GM12878 (cell line): ENCODE measurements around the gene MYO1E. TPM values are rescaled to one million over a fixed set of nuclear protein-coding genes. Genes with fewer than 3 reads are reported as not detected.

Experiments used
- ASH2L ChIP-seq: fragments of 300-600, 200-600 bp; sonication (generic); IDR thresholded peaks from 2 replicates; pipeline ENCODE4 v1.6.1; 2017; ENCODE audit warnings: low read depth, mild to moderate bottlenecking, borderline replicate concordance
- ATF7 ChIP-seq: fragments of 450-650 bp; IDR thresholded peaks from 2 replicates; pipeline ENCODE4 v1.6.1; 2016; ENCODE audit warnings: low read depth, mild to moderate bottlenecking
- CHD1 ChIP-seq: IDR thresholded peaks from 2 replicates; pipeline ENCODE4 v1.6.1; 2012; ENCODE audit warnings: low read depth, low read length, improper control_type of control experiment
- EZH2 ChIP-seq: IDR thresholded peaks from 2 replicates; pipeline ENCODE4 v1.6.1; 2012; ENCODE audit warnings: low read depth, mild to moderate bottlenecking, control low read depth, inconsistent platforms, low read length, borderline replicate concordance; ENCODE audit not compliant: control insufficient read depth
- JUNB ChIP-seq: IDR thresholded peaks from 2 replicates; pipeline ENCODE4 v1.6.1; 2016; ENCODE audit warnings: antibody characterized with exemption, mild to moderate bottlenecking
- NFYB ChIP-seq: IDR thresholded peaks from 2 replicates; pipeline ENCODE4 v1.6.1; 2011; ENCODE audit warnings: low read depth, mild to moderate bottlenecking, low read length, improper control_type of control experiment, moderate library complexity; ENCODE audit not compliant: insufficient read depth
- NR2C1 ChIP-seq: fragments of 450-650 bp; IDR thresholded peaks from 2 replicates; pipeline ENCODE4 v1.6.1; 2017; ENCODE audit warnings: antibody characterized with exemption, mild to moderate bottlenecking, moderate library complexity
- RELA ChIP-seq: fragments of 450-650 bp; IDR thresholded peaks from 2 replicates; pipeline ENCODE4 v1.8.0; 2014; ENCODE audit warnings: borderline replicate concordance; ENCODE audit not compliant: partially characterized antibody
- SMAD1 ChIP-seq: fragments of 450-650 bp; IDR thresholded peaks from 2 replicates; pipeline ENCODE4 v1.6.1; 2018; ENCODE audit warnings: mild to moderate bottlenecking, low read depth; ENCODE audit not compliant: partially characterized antibody
- ZBED1 ChIP-seq: IDR thresholded peaks from 2 replicates; pipeline ENCODE4 v1.6.1; 2016; ENCODE audit warnings: borderline replicate concordance
- polyA plus RNA-seq, 11 experiments: library from polyadenylated mRNA; depleted of rRNA in 4 of 11; unstranded in 6 of 11; stranded (reverse) in 5 of 11; fragments of >200 nt; fragmentation: Nextera tagmentation in 4 of 11; fragmentation: Illumina TruSeq in 1 of 11; extraction: Ambion mirVana in 4 of 11; extraction: Trizol in 1 of 11; gene quantifications; 1 replicate in 1 of 11; 2 replicates in 10 of 11; pipeline versions ENCODE4 v1.2.1 to v1.2.3, GENCODE V29; 2011 to 2016; ENCODE audit warnings: inconsistent platforms in 2 of 11, missing spikeins in 2 of 11, low read depth in 1 of 11
- total RNA-seq, 4 experiments: library from RNA; depleted of rRNA in 3 of 4; stranded (reverse); fragments of >200 nt in 3 of 4; fragmentation: Illumina TruSeq in 1 of 4; extraction: Trizol in 1 of 4; gene quantifications; 2 replicates each; pipeline versions ENCODE4 v1.2.1 to v1.2.3, GENCODE V29; 2013 to 2021
- TF ChIP-seq, protein P1 (sequence below): fragments of 450-650 bp; IDR thresholded peaks from 2 replicates; pipeline ENCODE4 v1.6.1; 2018; ENCODE audit warnings: mild to moderate bottlenecking, low read depth, moderate library complexity; ENCODE audit not compliant: partially characterized antibody
- TF ChIP-seq, protein P2 (sequence below): fragments of 450-650 bp; IDR thresholded peaks from 2 replicates; pipeline ENCODE4 v1.6.1; 2017; ENCODE audit warnings: mild to moderate bottlenecking, moderate library complexity
- TF ChIP-seq, protein P3 (sequence below): IDR thresholded peaks from 2 replicates; pipeline ENCODE4 v1.6.1; 2011; ENCODE audit warnings: low read depth, mild to moderate bottlenecking, low read length, moderate library complexity, borderline replicate concordance; ENCODE audit errors: extremely low read depth
- TF ChIP-seq, protein P4 (sequence below): fragments of 450-650 bp; formaldehyde crosslinking; IDR thresholded peaks from 2 replicates; pipeline ENCODE4 v1.4.0; 2022; ENCODE audit warnings: mild to moderate bottlenecking, moderate library complexity

The MYO1E gene
- total and polyA plus RNA-seq, 10 of the 15 experiments (the other 5 are each of a cell fraction or from before 2014, with no cell fraction given) = 10.3 to 266 (median 64.9) TPM

DNA sequence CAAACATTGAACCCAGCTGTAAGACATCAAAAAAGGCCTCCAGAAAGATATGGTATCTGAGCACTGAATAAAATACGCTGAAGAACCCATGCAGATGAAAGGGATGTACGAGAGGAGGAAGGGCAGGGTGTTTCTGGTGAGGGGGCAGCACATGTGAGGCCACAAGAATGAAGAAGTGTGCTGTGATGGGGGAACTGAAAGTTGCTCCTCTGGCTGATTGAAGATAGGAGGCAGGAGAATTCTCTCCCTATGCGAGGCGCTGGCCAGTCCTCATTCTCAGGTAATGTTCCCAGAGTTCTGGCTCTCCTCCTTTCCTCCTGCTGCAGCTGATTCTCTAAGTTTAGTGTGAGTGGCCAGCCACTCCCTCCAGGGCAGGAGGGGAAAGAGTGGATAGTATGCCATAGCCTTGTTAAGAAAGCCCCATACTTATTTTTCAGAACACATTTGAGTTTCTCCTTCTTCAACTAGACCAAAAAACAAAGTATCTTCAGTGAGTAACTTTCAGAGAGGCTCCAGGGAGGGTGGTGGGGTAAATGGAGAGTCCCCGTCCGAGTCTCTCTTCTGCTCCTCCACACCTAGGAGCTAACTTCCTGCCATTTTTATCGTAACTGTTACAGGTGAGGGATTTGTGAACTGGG lies 26.9 kb upstream of the MYO1E start (continued):
- TF ChIP-seq, protein P1, sequence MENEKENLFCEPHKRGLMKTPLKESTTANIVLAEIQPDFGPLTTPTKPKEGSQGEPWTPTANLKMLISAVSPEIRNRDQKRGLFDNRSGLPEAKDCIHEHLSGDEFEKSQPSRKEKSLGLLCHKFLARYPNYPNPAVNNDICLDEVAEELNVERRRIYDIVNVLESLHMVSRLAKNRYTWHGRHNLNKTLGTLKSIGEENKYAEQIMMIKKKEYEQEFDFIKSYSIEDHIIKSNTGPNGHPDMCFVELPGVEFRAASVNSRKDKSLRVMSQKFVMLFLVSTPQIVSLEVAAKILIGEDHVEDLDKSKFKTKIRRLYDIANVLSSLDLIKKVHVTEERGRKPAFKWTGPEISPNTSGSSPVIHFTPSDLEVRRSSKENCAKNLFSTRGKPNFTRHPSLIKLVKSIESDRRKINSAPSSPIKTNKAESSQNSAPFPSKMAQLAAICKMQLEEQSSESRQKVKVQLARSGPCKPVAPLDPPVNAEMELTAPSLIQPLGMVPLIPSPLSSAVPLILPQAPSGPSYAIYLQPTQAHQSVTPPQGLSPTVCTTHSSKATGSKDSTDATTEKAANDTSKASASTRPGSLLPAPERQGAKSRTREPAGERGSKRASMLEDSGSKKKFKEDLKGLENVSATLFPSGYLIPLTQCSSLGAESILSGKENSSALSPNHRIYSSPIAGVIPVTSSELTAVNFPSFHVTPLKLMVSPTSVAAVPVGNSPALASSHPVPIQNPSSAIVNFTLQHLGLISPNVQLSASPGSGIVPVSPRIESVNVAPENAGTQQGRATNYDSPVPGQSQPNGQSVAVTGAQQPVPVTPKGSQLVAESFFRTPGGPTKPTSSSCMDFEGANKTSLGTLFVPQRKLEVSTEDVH = no peak
- no peak for TF ChIP-seq ZBED1
- peak; percentile 35; the same call in 1 of the 2 replicates for TF ChIP-seq ATF7
- no peak for TF ChIP-seq NR2C1
- TF ChIP-seq, protein P2, sequence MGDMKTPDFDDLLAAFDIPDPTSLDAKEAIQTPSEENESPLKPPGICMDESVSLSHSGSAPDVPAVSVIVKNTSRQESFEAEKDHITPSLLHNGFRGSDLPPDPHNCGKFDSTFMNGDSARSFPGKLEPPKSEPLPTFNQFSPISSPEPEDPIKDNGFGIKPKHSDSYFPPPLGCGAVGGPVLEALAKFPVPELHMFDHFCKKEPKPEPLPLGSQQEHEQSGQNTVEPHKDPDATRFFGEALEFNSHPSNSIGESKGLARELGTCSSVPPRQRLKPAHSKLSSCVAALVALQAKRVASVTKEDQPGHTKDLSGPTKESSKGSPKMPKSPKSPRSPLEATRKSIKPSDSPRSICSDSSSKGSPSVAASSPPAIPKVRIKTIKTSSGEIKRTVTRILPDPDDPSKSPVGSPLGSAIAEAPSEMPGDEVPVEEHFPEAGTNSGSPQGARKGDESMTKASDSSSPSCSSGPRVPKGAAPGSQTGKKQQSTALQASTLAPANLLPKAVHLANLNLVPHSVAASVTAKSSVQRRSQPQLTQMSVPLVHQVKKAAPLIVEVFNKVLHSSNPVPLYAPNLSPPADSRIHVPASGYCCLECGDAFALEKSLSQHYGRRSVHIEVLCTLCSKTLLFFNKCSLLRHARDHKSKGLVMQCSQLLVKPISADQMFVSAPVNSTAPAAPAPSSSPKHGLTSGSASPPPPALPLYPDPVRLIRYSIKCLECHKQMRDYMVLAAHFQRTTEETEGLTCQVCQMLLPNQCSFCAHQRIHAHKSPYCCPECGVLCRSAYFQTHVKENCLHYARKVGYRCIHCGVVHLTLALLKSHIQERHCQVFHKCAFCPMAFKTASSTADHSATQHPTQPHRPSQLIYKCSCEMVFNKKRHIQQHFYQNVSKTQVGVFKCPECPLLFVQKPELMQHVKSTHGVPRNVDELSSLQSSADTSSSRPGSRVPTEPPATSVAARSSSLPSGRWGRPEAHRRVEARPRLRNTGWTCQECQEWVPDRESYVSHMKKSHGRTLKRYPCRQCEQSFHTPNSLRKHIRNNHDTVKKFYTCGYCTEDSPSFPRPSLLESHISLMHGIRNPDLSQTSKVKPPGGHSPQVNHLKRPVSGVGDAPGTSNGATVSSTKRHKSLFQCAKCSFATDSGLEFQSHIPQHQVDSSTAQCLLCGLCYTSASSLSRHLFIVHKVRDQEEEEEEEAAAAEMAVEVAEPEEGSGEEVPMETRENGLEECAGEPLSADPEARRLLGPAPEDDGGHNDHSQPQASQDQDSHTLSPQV = no peak
- TF ChIP-seq ASH2L = no peak
- TF ChIP-seq RELA = peak; percentile 14
- TF ChIP-seq JUNB = no peak
- TF ChIP-seq, protein P3, sequence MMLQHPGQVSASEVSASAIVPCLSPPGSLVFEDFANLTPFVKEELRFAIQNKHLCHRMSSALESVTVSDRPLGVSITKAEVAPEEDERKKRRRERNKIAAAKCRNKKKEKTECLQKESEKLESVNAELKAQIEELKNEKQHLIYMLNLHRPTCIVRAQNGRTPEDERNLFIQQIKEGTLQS = no peak
- no peak for TF ChIP-seq EZH2
- TF ChIP-seq, protein P4, sequence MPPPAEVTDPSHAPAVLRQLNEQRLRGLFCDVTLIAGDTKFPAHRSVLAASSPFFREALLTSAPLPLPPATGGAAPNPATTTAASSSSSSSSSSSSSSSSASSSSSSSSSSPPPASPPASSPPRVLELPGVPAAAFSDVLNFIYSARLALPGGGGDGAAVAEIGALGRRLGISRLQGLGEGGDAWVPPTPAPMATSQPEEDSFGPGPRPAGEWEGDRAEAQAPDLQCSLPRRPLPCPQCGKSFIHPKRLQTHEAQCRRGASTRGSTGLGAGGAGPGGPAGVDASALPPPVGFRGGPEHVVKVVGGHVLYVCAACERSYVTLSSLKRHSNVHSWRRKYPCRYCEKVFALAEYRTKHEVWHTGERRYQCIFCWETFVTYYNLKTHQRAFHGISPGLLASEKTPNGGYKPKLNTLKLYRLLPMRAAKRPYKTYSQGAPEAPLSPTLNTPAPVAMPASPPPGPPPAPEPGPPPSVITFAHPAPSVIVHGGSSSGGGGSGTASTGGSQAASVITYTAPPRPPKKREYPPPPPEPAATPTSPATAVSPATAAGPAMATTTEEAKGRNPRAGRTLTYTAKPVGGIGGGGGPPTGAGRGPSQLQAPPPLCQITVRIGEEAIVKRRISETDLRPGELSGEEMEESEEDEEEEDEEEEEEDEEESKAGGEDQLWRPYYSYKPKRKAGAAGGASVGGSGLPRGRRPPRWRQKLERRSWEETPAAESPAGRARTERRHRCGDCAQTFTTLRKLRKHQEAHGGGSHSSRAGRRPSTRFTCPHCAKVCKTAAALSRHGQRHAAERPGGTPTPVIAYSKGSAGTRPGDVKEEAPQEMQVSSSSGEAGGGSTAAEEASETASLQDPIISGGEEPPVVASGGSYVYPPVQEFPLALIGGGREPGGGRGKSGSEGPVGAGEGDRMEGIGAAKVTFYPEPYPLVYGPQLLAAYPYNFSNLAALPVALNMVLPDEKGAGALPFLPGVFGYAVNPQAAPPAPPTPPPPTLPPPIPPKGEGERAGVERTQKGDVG (CRISPR knock-in tag) = no peak
- no peak for TF ChIP-seq CHD1
- no peak for TF ChIP-seq SMAD1
- TF ChIP-seq NFYB = no peak
